Activated naive CD8-positive, alpha-beta T cell treated with anti-CD3 and anti-CD28 coated beads for 36 hours (primary cell): ENCODE measurements around the gene TRIM16. TPM values are rescaled to one million over a fixed set of nuclear protein-coding genes. Genes with fewer than 3 reads are reported as not detected.
"Not testable (repeated sequence)": the region's sequence is repeated elsewhere in the genome, so short reads cannot be mapped to it uniquely, and the experiment has no call there.

Experiments used
- DNase-seq: peaks from one replicate; pipeline ENCODE4 v3.0.0; 2021
- H3K27ac Mint-ChIP-seq: one replicate; pipeline ENCODE4 v1.8.0; 2022; ENCODE audit warnings: mild to moderate bottlenecking, moderate library complexity, mixed read lengths
- H3K27me3 Mint-ChIP-seq: one replicate; pipeline ENCODE4 v1.8.0; 2022; ENCODE audit warnings: mild to moderate bottlenecking, mixed read lengths
- H3K36me3 Mint-ChIP-seq: one replicate; pipeline ENCODE4 v1.8.0; 2021; ENCODE audit warnings: mild to moderate bottlenecking, mixed read lengths
- H3K4me1 Mint-ChIP-seq: one replicate; pipeline ENCODE4 v1.8.0; 2021; ENCODE audit warnings: mixed read lengths
- H3K4me3 Mint-ChIP-seq: one replicate; pipeline ENCODE4 v1.8.0; 2022; ENCODE audit warnings: mild to moderate bottlenecking, moderate library complexity, mixed read lengths
- H3K9me3 Mint-ChIP-seq: one replicate; pipeline ENCODE4 v1.8.0; 2022; ENCODE audit warnings: mixed read lengths
- total RNA-seq, 2 experiments: library from RNA; stranded (reverse); gene quantifications; one replicate each; pipeline ENCODE4 v1.2.3, GENCODE V29; 2021

Gene TRIM16
- total RNA-seq: 10 to 100 TPM; 10.1 to 10.9 TPM

DNA sequence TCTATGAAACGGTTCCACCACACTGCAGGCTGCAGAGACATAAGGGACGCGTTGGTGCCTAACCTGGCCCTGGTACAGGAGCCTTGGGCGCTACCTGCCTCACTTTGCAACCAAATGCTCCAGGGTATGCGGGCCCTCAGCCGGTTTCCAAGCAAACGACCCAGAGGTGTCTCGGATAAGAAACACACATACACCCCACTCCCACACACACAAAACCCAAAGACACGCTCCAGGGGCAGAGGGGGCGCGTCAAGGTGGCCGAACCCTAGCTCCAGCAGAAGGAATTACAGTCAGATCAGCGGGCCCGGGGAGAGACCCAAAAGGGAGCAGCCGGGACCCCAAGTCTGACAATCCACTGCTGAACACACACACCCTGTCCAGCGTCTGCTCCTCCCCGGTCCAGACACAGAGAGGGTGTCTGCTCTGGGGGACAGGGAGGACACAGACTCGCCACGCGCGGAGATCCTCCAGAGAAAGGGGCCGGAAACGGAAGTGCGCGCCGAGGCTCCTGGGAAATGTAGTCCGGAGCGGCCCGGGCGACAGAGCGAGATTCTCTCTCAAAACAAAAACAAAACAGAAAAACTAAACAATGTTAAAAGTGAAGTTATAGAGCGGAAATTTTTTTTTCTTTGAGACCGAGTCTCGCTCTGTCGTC, at the start of gene TRIM16:
Gene TRIM16, minus strand, starts transcription at position 488 of the 655 bp plus-strand sequence. CDS start 32,702 bp downstream, outside the sequence.
- not testable (repeated sequence) for H3K9me3 Mint-ChIP-seq, H3K27me3 Mint-ChIP-seq
- H3K4me1 Mint-ChIP-seq: peaks cover 17% of the 10 kb centered on the region
- DNase-seq: peak; percentile 74
- peak within 1 kb of the TSS; percentile 93 for H3K4me3 Mint-ChIP-seq
- peaks cover 15% of the 10 kb centered on the region for H3K36me3 Mint-ChIP-seq
- peak within 1 kb of the TSS; percentile 90 for H3K27ac Mint-ChIP-seq

DNA sequence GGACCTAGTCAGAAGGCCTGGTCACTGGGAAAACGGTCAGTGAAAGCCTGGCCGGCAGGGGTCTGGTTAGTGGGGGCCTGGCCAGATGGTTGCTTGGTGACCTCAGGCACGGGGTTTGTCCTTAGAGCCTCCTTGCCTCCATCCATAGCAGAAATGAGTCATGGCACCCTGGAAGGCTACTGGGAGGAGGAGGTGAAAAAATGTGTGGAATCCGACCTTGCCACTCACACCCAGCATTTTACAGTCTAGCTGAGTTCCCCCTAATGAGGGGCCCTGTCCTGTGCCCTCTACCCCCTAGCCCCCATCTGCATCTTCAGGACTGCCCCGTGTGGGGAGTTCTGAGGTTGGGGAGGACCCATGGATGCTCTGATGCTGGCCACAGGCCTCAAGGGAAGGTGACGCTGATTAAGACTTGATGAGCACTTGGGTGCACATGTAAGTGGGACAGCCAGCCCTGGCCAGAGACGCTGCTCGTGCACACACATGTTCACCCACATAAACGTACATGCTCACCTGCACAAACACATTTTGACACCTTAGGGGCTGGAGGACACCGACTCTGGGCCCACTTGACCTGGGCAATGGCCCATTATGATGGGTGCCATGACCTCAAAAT, 49.2 kb upstream of the TRIM16 start:
- H3K4me3 Mint-ChIP-seq, H3K27ac Mint-ChIP-seq, H3K4me1 Mint-ChIP-seq: not testable (repeated sequence)

DNA sequence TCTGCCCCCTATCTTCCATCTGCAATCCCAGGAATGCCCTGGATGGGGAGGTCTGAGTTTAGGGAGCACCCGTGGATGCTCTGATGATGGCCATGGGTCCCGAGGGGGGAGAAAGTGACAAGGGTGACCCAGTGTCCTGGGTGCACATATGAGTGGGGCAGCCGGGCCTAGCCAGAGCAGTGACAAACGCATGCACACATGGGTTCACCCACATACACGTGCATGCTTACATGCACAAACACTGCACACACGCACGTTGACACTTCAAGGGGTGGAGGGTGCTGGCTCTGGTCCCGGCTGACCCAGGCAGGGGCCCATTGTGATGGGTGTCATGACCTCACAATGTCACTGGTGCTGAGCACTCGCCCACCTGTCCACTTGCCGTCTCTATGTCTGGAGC, 47.8 kb upstream of the TRIM16 start, which contains the start of gene TBC1D26:
Gene TBC1D26, plus strand, starts transcription at position 384 of the 400 bp plus-strand sequence. CDS start 3,066 bp downstream, outside the sequence.
- H3K9me3 Mint-ChIP-seq, H3K36me3 Mint-ChIP-seq, H3K4me3 Mint-ChIP-seq, DNase-seq, H3K27ac Mint-ChIP-seq, H3K27me3 Mint-ChIP-seq, H3K4me1 Mint-ChIP-seq: not testable (repeated sequence)

More for the DNA sequence above, 49.2 kb upstream of the TRIM16 start:
- not testable (repeated sequence) for H3K27me3 Mint-ChIP-seq, DNase-seq, H3K9me3 Mint-ChIP-seq, H3K36me3 Mint-ChIP-seq

DNA sequence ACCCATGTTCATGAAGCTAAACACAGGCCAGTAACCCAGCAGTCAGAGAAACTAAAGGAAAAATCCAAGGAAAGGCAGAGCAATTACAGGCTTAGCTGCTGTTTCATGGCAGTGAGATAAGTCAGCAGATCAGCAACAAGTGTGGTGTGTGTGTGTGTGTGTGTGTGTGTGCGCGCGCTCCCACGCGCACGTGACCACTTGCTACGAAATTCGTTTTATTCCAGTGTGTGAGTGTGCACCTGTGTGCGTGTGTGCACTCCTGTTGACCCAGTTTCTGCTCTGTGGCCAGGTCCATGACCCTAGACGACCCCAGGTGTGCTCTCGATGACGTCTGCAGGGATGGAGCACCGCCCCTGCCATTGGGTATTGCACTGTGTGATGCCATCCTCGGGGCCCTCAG, 46.4 kb upstream of the TRIM16 start:
- H3K4me1 Mint-ChIP-seq, H3K27me3 Mint-ChIP-seq, H3K27ac Mint-ChIP-seq, DNase-seq, H3K36me3 Mint-ChIP-seq, H3K9me3 Mint-ChIP-seq, H3K4me3 Mint-ChIP-seq: not testable (repeated sequence)

DNA sequence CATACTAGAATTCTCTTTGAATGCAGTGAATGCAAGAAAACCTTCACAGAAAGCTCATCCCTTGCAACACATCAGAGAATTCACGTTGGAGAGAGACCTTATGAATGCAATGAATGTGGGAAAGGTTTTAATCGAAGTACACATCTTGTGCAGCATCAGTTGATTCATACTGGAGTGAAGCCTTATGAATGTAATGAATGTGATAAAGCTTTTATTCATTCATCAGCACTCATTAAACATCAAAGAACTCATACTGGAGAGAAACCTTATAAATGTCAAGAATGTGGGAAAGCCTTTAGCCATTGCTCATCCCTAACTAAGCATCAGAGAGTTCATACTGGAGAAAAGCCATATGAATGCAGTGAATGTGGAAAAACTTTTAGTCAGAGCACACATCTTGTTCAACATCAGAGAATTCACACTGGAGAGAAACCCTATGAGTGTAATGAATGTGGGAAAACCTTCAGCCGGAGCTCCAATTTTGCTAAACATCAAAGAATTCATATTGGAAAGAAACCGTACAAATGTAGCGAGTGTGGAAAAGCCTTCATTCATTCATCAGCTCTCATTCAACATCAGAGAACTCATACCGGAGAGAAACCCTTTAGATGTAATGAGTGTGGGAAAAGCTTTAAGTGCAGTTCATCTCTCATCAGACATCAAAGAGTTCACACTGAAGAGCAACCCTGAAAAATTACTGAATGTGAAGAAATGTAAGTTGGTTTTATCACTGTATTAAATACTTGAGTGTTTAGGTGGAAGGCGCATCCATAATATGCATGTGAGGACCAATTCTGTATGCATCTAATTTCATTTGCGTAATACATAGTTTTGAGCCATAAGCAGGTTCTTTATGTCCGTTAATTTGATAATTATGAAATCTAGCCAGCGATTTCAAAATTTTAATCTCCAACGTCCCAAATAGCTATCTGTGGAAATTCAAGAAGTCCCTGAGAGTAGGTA, 32.8 kb upstream of the TRIM16 start:
- H3K36me3 Mint-ChIP-seq: peaks cover 63% of the 10 kb centered on the region
- DNase-seq, H3K27ac Mint-ChIP-seq, H3K27me3 Mint-ChIP-seq, H3K4me1 Mint-ChIP-seq, H3K4me3 Mint-ChIP-seq: not testable (repeated sequence)
- H3K9me3 Mint-ChIP-seq: peaks cover 27% of the 10 kb centered on the region

DNA sequence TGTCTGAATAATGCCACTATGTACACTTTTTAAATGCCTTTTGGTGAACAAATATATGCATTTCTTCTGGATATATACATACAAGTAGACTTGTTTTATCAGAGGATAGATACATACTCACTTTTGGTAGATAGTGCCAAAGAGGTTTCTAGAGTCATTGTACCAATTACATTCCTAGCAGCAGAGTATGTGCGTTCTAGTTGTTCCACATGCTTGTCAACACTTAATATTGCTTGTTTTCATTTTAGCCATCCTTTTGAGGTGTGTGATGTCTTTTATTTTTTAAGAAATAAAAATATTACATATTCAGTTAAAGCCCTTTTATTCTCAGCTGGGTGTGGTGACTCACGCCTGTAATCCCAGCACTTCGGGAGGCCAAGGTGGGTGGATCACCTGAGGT, 24.8 kb upstream of the TRIM16 start:
- H3K9me3 Mint-ChIP-seq: peaks cover 24% of the 10 kb centered on the region
- H3K4me3 Mint-ChIP-seq, H3K27ac Mint-ChIP-seq, DNase-seq, H3K4me1 Mint-ChIP-seq, H3K27me3 Mint-ChIP-seq: not testable (repeated sequence)
- H3K36me3 Mint-ChIP-seq: peaks cover 78% of the 10 kb centered on the region

DNA sequence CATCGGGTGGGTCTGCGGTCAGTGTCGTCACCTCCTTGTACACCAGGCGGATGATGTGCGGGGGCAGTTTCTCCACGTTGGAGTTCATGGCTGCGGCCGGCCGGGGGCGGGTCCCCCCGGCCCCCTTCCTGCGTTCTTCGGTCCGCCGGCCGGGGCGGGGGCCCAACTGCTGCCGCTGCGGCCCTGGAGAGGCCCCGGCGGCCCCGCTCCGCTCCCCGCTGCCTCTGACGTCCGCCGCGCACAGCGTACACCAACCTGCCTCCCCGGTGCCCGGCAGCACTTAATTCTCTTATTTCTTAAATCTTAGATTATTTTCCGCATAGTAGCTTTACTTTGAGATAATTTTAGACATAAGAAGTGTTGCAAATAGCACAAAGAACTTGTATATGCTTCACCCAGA, 20.7 kb upstream of the TRIM16 start:
- not testable (repeated sequence) for H3K4me1 Mint-ChIP-seq, H3K27ac Mint-ChIP-seq, H3K27me3 Mint-ChIP-seq, DNase-seq, H3K4me3 Mint-ChIP-seq
- Mint-ChIP-seq H3K36me3 (peaks cover 69% of the 10 kb centered on the region), H3K9me3 (peaks cover 26% of the 10 kb centered on the region)

DNA sequence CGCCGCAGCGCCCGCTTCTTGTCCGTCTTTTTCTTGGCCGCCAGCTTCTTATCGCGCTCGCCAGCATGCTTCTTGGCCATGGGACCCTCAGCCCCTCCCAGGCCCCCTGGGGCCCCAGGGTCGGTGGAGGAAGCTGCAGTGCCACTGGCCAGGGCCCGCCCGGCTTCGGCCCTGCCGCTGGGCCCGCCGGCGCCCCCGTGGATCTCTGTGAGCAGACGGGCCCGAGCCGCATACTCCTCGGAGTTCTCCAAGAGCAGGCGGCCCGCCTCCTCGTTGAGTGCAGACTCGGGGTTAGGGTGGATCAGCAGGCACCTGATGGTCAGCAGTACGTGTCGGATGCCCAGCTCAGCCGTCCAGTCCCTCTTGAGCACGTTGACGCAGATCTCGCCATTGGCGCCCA, 20.1 kb upstream of the TRIM16 start:
- not testable (repeated sequence) for H3K4me1 Mint-ChIP-seq, DNase-seq, H3K27ac Mint-ChIP-seq, H3K27me3 Mint-ChIP-seq, H3K4me3 Mint-ChIP-seq
- Mint-ChIP-seq H3K9me3 (peaks cover 22% of the 10 kb centered on the region), H3K36me3 (peaks cover 65% of the 10 kb centered on the region)

DNA sequence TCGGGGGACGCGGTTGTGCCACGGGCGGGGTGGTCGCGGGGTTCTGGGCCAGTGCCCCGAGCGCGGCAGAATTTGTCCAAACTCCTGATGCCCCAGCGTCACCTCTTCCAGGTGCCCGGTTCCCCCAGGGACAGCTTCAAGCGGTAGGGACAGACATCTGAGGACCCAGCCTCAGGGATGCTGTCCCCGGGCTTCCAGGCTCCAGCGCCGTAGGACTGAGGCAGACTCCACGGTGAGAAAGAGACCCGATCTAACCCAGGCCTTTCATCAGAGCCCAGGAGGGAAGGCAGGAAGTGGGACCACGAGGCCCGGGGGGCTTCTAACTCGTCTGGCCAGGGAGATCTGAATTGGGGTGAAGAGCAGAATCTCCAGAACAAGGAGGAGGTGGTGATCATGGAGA, 15.8 kb upstream of the TRIM16 start:
- H3K36me3 Mint-ChIP-seq: peaks cover 25% of the 10 kb centered on the region

DNA sequence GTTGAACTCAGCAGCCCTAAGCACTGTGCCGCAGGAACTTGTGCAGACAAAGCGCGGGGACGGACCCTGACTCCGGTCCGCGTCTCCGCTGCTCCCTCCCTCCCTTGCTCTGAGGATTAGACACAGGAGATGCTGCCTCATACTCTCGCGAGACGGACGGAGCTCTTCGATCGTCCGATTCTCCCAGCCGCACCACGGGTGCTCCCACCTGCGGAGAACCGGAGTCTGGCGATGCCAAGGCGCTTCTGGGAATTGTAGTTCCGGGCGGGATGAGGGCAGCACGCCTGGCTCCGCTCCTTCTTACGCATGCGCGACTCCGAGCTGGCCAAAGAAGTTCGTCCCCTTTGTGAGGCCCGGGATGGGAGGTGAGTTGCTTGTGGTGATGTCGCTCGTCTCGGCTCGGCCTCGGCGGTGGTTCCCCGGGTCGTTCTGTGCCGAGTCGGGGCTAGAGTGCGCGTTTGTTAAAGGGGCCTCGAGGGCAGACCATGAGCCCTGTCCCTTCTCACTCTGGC, 15.4 kb upstream of the TRIM16 start, which contains the start of gene ZNF286A:
Gene ZNF286A, plus strand, starts transcription at position 340 of the 512 bp plus-strand sequence. CDS start 578 bp downstream, outside the sequence.
- Mint-ChIP-seq H3K4me3 (peak within 1 kb of the TSS; percentile 84), H3K27ac (peak within 1 kb of the TSS; percentile 84), H3K36me3 (peaks cover 22% of the 10 kb centered on the region)
- H3K4me1 Mint-ChIP-seq, H3K27me3 Mint-ChIP-seq, H3K9me3 Mint-ChIP-seq: not testable (repeated sequence)
- DNase-seq: peak; percentile 97

More for the DNA sequence above, 15.8 kb upstream of the TRIM16 start:
- Mint-ChIP-seq H3K4me3 (peak overlapping the region; percentile 84), H3K27ac (peak overlapping the region; percentile 84)
- not testable (repeated sequence) for H3K9me3 Mint-ChIP-seq, H3K27me3 Mint-ChIP-seq, H3K4me1 Mint-ChIP-seq, DNase-seq

DNA sequence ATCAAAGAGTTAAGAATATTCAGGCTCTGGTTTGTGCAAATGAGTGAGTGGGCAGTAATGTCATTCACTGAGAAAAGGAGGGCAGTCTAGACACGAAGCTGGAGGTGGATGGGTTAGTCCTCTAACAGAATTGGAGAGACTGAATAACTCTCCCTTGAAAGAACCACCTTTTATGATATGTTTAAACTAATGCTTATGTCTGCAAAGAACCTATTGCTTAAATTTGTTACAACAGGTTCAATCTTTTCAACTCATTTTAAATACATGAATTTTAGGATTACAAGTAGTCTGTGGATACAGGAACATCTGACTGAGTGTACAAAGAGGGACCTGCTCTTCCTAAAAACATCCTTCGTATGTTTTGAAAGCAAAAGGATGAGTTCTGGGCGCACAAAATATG, 14.9 kb upstream of the TRIM16 start:
- not testable (repeated sequence) for DNase-seq, H3K9me3 Mint-ChIP-seq, H3K27me3 Mint-ChIP-seq, H3K4me1 Mint-ChIP-seq
- Mint-ChIP-seq H3K36me3 (peaks cover 21% of the 10 kb centered on the region), H3K4me3 (peak overlapping the region; percentile 84), H3K27ac (peak overlapping the region; percentile 84)

DNA sequence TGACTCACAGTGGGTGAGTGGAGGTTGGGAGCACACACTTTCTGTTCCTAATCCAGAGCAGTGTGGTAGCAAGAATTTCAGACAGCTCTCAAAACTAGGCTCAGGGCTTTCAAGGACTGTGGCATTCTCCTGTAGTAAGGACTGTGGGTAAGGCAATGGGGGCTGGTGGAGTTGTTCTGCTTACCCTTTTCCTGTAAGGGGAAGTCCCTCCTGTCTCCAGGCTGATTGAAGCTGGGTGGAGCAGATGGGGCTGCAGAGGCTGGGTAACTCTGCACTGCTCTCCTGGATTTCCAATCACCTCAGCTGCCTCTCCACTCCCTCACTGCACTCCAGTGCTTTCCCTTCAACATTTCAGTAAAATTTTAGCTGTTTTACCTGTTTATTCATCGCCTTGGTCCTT, 3.4 kb upstream of the TRIM16 start:
- H3K9me3 Mint-ChIP-seq, H3K4me3 Mint-ChIP-seq, H3K36me3 Mint-ChIP-seq, H3K27ac Mint-ChIP-seq, DNase-seq, H3K27me3 Mint-ChIP-seq: not testable (repeated sequence)
- peaks cover 11% of the 10 kb centered on the region for H3K4me1 Mint-ChIP-seq

DNA sequence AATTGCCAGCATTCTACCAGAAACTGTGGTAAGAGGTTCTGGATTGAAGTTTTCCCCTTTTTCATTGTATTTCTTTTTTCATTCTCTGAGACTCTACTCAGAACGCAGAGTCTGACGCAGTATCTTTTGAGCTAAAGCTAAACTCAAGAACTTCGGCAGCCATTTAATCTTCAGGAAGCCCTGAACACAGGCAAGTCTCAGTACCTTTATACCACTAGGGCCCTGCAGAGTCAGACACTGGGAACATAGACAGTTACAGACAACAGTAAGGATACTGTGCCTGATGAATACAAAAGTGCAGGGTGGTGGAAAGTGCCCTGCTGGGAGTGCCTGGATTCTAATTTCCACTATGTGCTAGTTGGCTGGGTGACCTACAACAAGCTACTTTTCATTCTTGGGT, 976 bp downstream of the TRIM16 start:
- H3K27me3 Mint-ChIP-seq, DNase-seq, H3K9me3 Mint-ChIP-seq: not testable (repeated sequence)
- H3K4me1 Mint-ChIP-seq: peaks cover 17% of the 10 kb centered on the region
- H3K36me3 Mint-ChIP-seq: peaks cover 18% of the 10 kb centered on the region
- peak overlapping the region; percentile 6 for H3K27ac Mint-ChIP-seq
- H3K4me3 Mint-ChIP-seq: peak overlapping the region; percentile 93

DNA sequence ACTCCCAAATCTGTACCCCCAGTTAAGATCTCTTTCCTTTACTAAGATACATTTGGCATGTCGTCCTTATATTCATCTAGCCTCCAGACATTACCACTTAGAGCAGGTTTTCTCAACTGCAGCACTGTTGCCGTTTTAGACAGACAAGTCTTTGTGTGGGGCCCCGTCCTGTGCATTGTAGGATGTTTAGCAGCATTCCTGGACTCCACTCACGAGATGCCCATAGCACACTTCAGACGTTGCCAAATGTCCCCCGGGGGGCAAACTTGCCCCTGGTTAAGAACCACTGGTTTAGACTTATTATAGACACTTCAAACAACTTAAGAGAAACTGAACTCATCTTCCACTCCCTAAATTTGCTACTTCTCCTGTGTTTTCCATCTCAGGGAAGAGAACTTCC, 8.1 kb downstream of the TRIM16 start:
- not testable (repeated sequence) for H3K4me3 Mint-ChIP-seq, H3K4me1 Mint-ChIP-seq, H3K27me3 Mint-ChIP-seq, H3K27ac Mint-ChIP-seq, DNase-seq, H3K9me3 Mint-ChIP-seq
- peaks cover 33% of the 10 kb centered on the region for H3K36me3 Mint-ChIP-seq

DNA sequence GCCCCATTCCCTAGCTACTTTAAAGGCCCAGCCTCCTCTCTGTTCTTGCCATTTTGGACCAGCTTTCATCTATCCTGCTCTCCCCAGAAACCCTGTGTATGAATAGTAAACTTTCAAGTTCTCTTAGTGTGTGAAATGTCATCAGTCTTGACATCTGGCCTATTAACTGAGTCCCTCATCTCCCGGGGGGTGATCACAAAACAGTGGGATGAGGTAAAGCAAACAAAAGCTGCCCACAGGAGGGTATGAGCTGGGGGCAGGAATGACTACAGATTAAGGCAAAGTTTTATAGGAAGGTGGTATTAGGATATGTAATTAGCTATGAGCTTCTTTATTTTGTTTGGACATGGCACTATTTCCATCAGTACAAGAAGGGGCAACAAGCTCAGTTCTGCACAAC, 9.5 kb downstream of the TRIM16 start:
- H3K9me3 Mint-ChIP-seq, H3K27ac Mint-ChIP-seq, DNase-seq, H3K4me1 Mint-ChIP-seq, H3K27me3 Mint-ChIP-seq, H3K4me3 Mint-ChIP-seq: not testable (repeated sequence)
- peaks cover 33% of the 10 kb centered on the region for H3K36me3 Mint-ChIP-seq
